Nephron (organoid): ENCODE data around the gene ATF7IP.

ENCODE experiments used
- H3K27ac Mint-ChIP-seq, 3 experiments: 2 replicates each; pipeline ENCODE4 v1.8.0; 2020; ENCODE audit warnings: mixed read lengths in 3 of 3, mild to moderate bottlenecking in 2 of 3, moderate library complexity in 1 of 3
- H3K27me3 Mint-ChIP-seq: 2 replicates; pipeline ENCODE4 v1.8.0; 2021; ENCODE audit warnings: low read depth, mild to moderate bottlenecking, moderate library complexity, mixed read lengths
- H3K36me3 Mint-ChIP-seq: 2 replicates; pipeline ENCODE4 v1.8.0; 2020; ENCODE audit warnings: low read depth, mixed read lengths
- H3K4me1 Mint-ChIP-seq: 2 replicates; pipeline ENCODE4 v1.8.0; 2020; ENCODE audit warnings: mixed read lengths
- H3K4me3 Mint-ChIP-seq, 3 experiments: 2 replicates each; pipeline ENCODE4 v1.8.0; 2020; ENCODE audit warnings: mild to moderate bottlenecking in 3 of 3, mixed read lengths in 3 of 3, moderate library complexity in 2 of 3
- H3K9me3 Mint-ChIP-seq: 2 replicates; pipeline ENCODE4 v1.8.0; 2020; ENCODE audit warnings: mixed read lengths
- CTCF ChIP-seq, 3 experiments: fragments of 200-600 bp; sonication (generic); IDR thresholded peaks; one replicate each; pipeline ENCODE4 v1.5.0; 2021; ENCODE audit warnings: antibody characterized with exemption in 3 of 3; ENCODE audit not compliant: unreplicated experiment in 3 of 3

Gene ATF7IP

DNA sequence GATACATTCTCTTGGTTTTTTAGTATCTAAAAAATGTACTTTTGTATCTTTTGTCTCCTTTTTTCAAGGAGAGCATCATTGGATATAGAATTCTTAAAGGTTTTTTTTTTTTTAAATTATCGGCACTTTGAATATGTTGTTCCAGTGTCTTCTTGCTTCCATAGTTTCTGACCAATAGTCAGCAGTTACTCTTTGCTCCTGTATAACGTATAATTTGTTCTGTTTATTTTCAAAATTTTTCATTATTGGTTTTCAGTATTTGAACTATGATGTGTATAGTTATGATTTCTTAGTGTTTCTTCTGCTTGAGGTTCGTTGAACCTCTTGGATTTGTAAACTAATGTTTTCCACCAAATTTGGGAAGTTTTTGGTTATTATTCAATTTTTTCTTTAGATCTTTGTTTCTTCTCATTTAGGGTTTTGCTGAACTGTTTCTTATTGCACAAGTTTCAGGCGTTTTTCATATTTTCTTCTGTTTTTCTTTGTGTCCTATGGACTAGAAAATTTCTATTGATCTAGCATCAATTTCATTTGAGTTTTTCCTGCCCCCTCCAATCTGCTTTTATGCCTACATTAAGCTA lies 108.3 kb downstream of the ATF7IP start:
- Mint-ChIP-seq H3K27me3 (no peaks in the 10 kb centered on the region), H3K27ac (no peak overlapping the region), H3K4me3 (no peak overlapping the region), H3K36me3 (peaks cover 96% of the 10 kb centered on the region), H3K4me1 (no peaks in the 10 kb centered on the region), H3K9me3 (peaks cover 56% of the 10 kb centered on the region)
- no peak for TF ChIP-seq CTCF (IDR thresholded peaks at IDR 0.05; ENCODE audit: unreplicated experiment in 3 of 3)

- Mint-ChIP-seq H3K27me3 (no peaks in the 10 kb centered on the region), H3K27ac (no peak overlapping the region), H3K4me1 (no peaks in the 10 kb centered on the region), H3K4me3 (no peak overlapping the region), H3K36me3 (peaks cover 94% of the 10 kb centered on the region), H3K9me3 (peaks cover 19% of the 10 kb centered on the region)
- TF ChIP-seq CTCF (IDR thresholded peaks at IDR 0.05; ENCODE audit: unreplicated experiment in 3 of 3), result no peak
These were observed 113.5 kb downstream of the ATF7IP start for GRCh38 chr12:14479004-14479403.

DNA sequence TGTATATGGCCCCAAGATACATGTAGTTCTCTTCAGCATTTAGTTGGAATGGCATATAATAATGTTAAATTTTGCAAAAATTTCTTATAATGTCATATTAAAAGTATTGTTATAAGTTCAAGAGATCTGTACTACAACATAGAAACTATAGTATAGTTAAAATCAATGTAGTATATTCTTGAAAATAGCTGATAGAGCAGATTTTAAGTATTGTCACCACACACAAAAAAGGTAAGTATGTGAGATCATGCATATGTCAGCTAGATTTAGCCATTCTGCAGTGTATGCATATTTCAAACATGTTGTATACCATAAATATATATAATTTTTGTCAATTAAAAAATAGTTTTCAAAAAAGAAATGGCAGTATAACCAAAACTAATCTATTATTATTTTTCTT lies 115.7 kb downstream of the ATF7IP start:
- Mint-ChIP-seq H3K9me3 (peaks cover 3% of the 10 kb centered on the region), H3K36me3 (peaks cover 94% of the 10 kb centered on the region), H3K27me3 (no peaks in the 10 kb centered on the region), H3K4me1 (no peaks in the 10 kb centered on the region), H3K27ac (no peak overlapping the region), H3K4me3 (no peak overlapping the region)
- TF ChIP-seq CTCF (IDR thresholded peaks at IDR 0.05; ENCODE audit: unreplicated experiment in 3 of 3), result no peak

GRCh38 chr12:14482361-14482760 lies 116.9 kb downstream of the ATF7IP start:
- H3K9me3 Mint-ChIP-seq, result peaks cover 6% of the 10 kb centered on the region
- no peak for TF ChIP-seq CTCF (IDR thresholded peaks at IDR 0.05; ENCODE audit: unreplicated experiment in 3 of 3)
- H3K27me3 Mint-ChIP-seq, result no peaks in the 10 kb centered on the region
- no peak overlapping the region for H3K4me3 Mint-ChIP-seq
- no peaks in the 10 kb centered on the region for H3K4me1 Mint-ChIP-seq
- peaks cover 95% of the 10 kb centered on the region for H3K36me3 Mint-ChIP-seq
- no peak overlapping the region for H3K27ac Mint-ChIP-seq

DNA sequence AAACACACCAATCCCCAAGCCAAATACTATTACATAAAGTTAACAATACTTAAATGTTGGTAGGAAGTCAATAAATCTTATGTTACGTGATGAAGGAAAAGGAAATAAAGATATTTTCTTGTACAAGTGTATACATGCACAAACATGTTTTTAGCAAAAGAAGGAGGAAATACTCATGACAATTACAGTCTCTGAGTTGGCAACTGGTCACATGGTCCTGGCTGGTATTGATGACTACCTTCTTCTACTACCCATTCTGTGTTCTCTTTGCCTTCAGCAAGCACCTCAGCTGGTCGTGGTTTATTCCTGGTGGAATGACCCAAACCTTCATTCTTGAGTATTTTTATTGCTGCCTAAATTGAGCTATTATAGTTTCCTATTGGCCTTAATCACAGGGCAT lies 117.4 kb downstream of the ATF7IP start:
- Mint-ChIP-seq H3K36me3 (peaks cover 95% of the 10 kb centered on the region), H3K4me1 (no peaks in the 10 kb centered on the region), H3K4me3 (no peak overlapping the region), H3K27me3 (no peaks in the 10 kb centered on the region), H3K9me3 (peaks cover 6% of the 10 kb centered on the region), H3K27ac (no peak overlapping the region)
- TF ChIP-seq CTCF (IDR thresholded peaks at IDR 0.05; ENCODE audit: unreplicated experiment in 3 of 3), result no peak

- TF ChIP-seq CTCF (IDR thresholded peaks at IDR 0.05; ENCODE audit: unreplicated experiment in 3 of 3), result no peak
- no peaks in the 10 kb centered on the region for H3K4me1 Mint-ChIP-seq
- H3K27me3 Mint-ChIP-seq, result no peaks in the 10 kb centered on the region
- peaks cover 19% of the 10 kb centered on the region for H3K9me3 Mint-ChIP-seq
- H3K36me3 Mint-ChIP-seq, result peaks cover 92% of the 10 kb centered on the region
- no peak overlapping the region for H3K4me3 Mint-ChIP-seq
- H3K27ac Mint-ChIP-seq, result no peak overlapping the region
These were observed 129.8 kb downstream of the ATF7IP start for GRCh38 chr12:14495326-14495725.
